NB4 (cell line): ENCODE results near the gene TMEM260.

ENCODE experiments used
- POLR2A ChIP-seq: IDR thresholded peaks from 2 replicates; pipeline ENCODE4 v1.6.1; 2011; ENCODE audit warnings: mild to moderate bottlenecking; ENCODE audit not compliant: insufficient read length; ENCODE audit errors: extremely low read depth
- TF ChIP-seq, protein P1 (sequence below): IDR thresholded peaks from one replicate; pipeline ENCODE4 v1.5.1; 2012; ENCODE audit warnings: low read depth, low read length

DNA sequence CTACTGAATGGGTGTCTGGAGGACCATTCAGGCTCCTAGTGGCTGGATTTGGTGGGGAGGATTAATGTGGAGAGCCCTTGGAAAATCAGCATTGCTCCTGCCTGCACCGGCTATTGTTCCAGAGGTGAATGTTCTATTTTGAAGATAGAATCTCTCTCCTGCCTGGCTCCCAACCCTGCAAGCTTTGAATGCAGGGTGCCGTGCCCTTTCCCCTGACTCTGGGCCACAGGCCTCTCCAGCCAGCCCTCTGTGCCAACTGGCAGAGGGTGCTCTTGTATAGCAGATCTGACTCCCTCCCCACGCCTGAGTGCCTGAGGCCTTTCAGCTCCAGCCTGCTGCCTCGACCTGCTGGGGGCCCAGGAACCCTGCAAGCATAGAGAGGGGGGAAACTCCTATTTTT, 106.8 kb downstream of the TMEM260 start:
- TF ChIP-seq, protein P1, sequence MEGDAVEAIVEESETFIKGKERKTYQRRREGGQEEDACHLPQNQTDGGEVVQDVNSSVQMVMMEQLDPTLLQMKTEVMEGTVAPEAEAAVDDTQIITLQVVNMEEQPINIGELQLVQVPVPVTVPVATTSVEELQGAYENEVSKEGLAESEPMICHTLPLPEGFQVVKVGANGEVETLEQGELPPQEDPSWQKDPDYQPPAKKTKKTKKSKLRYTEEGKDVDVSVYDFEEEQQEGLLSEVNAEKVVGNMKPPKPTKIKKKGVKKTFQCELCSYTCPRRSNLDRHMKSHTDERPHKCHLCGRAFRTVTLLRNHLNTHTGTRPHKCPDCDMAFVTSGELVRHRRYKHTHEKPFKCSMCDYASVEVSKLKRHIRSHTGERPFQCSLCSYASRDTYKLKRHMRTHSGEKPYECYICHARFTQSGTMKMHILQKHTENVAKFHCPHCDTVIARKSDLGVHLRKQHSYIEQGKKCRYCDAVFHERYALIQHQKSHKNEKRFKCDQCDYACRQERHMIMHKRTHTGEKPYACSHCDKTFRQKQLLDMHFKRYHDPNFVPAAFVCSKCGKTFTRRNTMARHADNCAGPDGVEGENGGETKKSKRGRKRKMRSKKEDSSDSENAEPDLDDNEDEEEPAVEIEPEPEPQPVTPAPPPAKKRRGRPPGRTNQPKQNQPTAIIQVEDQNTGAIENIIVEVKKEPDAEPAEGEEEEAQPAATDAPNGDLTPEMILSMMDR = no peak
- no peak for TF ChIP-seq POLR2A
